Stimulated activated CD4-positive, alpha-beta T cell treated with anti-CD3 and anti-CD28 coated beads, Interleukin-1b, Interleukin-23, amount 100 ng/mL, for 24 hours (primary cell): ENCODE data around the gene CCDC85A.

Experiments used
- DNase-seq, 4 experiments: peaks; one replicate each; pipeline ENCODE4 v3.0.0-alpha.2; 2020; ENCODE audit warnings: low read depth in 4 of 4, low spot score in 1 of 4

CCDC85A gene

DNA sequence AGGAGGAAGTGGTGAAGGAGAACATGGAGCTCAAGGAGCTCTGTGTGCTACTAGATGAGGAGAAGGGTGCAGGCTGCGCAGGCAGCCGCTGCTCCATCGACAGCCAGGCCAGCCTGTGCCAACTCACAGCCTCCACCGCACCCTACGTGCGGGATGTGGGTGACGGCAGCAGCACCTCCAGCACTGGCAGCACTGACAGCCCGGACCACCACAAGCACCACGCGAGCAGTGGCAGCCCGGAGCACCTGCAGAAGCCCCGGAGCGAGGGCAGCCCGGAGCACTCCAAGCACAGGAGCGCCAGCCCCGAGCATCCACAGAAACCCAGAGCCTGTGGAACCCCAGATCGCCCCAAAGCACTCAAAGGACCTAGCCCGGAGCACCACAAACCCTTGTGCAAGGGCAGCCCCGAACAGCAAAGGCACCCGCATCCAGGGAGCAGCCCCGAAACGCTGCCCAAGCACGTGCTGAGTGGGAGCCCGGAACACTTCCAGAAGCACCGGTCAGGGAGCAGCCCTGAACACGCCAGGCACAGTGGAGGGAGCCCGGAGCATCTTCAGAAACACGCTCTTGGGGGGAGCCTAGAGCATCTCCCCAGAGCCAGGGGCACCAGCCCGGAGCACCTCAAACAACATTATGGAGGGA, 9.0 kb downstream of the CCDC85A start:
- DNase-seq = no peak

DNA sequence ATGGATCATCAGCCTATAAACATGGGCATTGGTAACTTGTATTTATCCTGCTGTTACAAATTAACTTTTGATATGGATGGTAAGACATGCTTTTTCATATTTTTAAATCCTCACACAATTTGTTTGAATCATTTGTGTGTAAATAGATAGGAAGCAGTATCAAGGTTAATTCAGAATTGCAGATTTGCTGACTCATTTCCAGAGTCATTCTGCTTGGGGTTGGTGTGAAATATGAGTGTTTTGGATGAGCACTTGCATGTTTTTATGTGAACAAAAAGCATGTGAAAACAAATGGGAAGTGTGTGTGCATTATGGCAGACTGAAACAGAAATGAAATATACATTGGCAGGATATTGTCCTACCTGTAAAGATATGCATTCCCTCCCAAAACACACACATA, 11.8 kb downstream of the CCDC85A start:
- no peak for DNase-seq

DNA sequence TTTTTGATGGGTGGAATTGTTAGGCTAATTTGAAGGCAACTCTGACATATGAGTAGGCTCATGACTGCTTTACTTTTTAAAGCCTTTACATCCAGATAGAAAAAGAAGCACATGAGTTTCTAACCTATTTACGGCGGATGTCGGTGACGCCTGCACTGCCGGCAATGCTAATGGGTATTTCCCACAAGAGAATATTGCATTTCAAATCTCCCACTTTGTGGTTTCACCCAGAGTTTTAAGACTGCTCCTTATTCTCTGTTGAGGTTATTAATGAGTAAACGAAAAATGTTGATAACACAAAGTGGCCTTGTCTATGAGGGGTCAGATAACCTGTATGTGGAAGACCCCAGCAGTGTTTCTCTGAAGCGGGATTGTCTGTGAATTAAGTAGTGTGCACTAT, 14.0 kb downstream of the CCDC85A start:
- no peak for DNase-seq

DNA sequence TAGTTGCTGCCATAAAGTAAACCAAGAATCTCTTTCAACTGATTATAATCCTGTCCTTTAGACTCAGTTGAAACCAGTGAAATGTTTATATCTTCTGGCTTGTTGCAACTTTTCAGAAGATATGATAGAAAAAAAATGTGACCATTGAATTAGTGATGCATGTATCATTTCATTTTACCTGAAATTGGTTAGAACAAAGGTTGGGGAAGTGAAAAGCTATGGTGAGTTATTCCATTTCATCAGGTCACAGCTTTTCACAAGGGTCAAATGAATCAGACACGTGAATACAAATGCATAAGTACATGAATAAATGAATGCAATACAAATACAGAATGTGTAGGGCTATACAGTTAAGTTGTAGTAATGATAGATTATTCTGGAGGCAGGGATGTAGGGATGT, 15.1 kb downstream of the CCDC85A start:
- DNase-seq = no peak

DNA sequence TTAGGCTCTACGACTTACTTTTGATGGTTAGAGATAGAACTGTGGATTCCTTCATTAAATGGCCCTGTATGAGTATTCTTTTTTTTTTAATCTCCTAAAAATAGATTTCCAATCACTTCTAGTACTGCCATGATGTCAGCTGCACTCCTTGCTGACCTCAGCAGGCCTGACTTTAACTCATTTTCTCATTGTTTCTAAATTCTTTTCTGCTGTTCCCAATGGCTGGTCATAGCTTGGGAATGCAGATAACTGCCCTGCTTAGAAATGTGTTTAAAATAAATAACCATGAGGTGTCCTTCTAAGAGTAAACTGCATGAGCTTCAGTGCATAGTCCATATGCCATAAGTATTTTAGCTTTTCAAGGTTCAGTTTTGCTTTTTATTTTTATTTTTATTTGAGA, 15.7 kb downstream of the CCDC85A start:
- DNase-seq = no peak

DNA sequence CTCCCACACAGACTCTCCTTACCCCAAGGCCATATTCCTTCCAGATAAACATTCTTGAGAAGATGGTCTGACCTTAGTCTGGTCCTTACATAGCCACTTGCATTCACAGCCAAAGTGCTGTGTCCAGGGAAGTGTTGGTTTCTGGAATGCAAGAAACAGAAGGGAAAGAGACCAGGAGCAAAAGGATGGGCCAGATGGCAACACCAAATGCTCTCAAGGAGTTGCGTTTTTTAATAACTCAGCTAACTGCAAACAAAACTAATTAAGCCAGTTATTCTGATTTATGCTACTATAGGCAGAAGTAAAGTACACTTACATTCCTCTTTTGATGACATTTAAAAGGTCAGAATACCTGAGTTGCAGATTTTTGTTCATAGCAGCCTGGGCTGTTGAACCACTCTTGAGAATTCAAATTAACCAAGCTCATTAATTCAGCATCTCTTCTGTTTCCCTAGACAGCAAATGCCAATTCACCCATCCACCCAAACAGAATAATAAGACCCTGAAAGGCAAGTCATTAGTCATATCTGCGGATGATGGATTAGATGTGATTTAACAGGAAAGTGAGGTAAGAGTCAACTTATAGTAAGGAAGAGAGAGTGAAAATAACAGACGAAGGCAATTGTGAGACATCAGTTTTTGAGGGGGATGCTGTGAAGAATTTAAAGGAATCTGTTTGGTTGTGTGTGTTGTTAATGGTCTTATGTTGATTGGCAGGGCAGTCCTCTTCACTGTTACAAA, 18.8 kb downstream of the CCDC85A start:
- no peak for DNase-seq

DNA sequence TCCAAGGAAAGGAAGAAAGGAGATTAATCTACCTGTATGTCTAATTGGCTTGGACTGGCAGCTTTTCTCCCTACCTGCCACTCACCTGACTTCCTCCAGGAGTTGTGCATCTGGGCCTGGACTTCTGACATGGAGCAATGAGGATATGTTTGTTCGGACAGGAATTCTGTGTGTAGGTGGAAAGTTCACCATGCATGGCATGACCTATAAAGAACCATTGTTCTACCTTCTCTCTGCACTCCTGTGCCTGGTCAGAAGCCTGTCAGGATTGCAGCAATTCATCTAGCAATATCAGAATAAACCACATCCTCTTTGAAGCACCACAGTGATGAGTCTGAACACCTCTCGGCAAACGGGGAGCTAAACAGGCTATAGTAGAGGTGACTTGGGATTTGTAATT, 20.8 kb downstream of the CCDC85A start:
- no peak for DNase-seq

DNA sequence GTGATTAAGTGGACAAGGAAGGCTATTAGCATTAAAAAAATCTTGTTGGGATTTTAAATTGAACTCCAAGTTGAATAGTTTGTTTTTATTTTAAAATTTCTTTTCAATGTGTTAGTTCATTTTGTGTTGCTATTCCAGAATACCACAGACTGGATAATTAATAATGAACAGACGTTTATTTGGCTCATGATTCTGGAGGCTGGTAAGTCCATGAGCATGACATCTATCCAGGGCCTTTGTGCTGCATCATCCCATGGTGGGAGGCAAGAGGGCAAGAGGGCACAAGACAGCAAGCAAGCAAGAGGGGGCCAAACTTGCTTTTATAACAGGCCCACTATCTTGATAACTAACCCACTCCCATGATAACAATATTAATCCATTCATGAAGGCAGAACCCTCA, 22.5 kb downstream of the CCDC85A start:
- no peak for DNase-seq

DNA sequence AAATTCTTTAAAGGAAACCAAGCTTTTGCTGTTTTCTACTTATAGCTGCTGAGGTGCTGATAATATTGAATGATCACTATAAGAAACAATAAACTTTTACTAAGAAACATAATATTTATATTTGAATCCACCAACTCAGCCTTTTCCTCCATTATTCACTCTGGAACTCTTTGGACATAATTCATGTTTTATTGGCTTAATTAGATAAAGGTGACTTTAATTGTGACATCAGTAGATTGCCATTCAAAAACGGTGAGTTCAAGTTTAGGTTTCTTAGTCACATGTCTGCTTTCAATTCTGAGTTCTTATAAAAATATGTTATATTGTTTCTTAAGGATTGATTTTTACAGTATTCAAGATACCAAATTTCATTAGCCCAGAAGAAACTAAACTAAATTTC, 24.0 kb downstream of the CCDC85A start:
- no peak for DNase-seq

DNA sequence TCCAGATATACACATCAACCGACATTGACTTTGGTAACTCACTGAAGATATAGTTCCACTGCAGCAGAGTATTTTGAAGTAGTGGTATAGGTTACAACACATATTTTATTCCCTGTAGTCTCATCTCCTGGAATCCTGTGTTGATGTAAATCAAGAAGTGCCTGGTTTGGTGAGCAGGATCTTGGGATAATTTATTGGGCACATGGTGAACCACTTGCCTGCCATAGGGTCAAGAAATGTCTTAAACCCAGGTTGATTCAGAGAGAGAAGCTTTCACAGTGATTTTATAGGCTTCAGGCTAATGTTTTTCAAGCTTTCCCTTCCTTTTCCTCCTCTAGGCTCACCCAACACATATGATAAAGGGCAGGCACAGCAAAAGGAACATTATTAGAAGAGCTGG, 24.6 kb downstream of the CCDC85A start:
- no peak for DNase-seq

DNA sequence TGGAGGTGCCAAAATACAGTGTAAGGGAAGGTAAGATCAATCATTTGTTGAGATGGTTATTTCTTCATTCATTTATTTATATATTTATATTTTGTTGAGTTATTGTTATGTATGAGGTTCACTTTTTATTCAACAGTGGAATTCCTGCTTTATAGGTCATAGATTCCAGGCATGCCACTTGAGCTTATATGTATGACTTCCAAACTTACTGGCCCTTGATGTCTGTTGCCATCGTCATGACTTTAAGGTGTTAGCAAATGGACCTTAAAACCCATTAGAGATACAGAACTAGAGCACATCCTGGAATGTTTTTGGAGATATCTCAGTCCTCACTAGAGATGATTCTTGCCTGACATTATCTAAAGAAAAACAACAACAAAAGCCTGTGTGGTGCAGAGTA, 25.9 kb downstream of the CCDC85A start:
- DNase-seq = no peak

DNA sequence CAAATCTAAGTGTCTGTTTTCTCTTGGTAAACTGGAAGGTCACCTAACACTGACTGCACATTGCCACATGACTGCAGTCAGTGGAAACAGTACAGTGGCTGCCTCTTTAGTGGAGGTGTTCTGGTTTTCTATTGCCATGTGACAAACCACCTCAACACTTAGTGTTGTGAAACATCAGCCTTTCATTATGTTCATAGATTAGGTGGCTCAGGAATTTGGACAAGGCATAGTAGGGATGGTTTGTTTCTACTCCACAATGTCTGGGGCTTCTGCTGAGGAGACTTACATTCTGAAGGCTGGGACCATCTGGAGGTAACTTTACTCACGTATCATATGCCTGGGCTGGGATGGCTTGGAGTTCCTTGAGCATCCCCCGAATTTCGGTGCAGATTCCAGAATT, 26.5 kb downstream of the CCDC85A start:
- no peak for DNase-seq

DNA sequence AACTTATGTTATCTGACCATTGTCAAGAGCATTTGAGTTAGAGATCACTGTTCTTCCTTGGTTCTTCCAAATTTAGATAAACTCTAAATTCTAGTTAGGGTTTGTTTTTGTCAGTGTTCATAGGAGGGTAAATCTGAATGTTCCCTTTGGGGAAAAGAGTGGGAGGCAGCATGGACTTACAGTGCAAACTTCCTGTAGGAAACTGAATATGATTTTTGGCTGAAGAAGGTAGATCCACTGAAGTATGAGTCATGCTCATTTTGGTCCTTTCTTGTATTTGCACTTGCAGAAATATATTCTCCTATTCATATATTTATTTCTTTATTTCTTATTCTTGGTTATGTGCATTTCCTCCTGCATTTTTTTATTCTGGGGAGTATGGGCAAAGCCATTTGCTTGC, 27.3 kb downstream of the CCDC85A start:
- no peak for DNase-seq

DNA sequence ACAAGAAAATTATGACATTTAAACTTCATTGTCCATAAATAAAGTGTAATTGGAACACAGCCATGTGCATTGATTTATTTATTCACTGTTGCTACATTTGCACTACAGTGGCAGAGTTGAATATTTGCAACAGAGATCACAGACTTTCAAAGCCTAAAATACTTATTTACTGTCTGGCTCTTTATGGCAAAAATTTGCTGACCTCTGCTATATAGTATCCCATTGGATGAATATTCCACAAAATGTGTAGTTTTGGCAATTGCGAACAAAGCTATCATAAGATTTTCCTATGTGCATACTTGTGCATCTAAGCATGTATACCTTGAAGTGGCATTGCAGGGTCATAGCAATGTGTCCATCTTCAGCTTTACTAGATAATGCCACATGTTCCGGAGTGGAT, 32.1 kb downstream of the CCDC85A start:
- no peak for DNase-seq

DNA sequence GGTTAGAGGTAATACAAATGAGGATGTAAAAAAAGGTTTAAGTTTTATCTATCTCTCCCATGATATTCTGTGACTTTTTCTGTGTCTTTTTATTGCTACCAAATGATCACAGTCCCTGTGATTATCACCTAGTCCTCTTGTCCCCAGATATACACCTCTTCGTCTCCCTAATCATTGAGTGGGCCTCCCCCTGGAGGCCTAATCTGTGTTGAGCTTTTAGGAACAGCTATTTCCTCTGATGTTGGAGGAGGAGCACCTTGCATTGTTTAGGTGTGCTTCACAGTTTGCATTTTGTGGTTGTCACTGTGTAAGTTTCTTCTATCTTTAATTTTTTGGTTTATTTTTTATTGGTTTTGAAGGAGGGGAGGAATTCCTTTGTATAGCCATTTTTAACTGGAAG, 33.3 kb downstream of the CCDC85A start:
- DNase-seq = no peak

DNA sequence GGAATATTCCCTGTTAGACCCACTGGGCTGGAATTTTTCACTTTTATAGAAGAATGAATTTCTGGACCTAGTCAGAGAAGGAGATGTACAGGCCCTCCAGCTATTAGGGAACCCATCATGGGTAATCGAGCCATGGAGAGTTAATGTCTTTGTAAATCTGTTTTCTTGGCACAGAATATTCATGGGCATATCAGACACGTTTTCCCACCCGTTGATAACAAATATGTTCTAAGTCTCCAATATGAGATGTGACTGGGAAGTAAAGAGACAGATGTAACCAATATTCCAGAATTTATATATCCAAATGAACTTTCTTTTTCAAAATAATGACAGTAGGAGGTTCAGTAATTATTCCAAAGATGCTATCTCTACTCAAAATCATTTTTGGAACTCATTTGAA, 38.7 kb downstream of the CCDC85A start:
- no peak for DNase-seq

DNA sequence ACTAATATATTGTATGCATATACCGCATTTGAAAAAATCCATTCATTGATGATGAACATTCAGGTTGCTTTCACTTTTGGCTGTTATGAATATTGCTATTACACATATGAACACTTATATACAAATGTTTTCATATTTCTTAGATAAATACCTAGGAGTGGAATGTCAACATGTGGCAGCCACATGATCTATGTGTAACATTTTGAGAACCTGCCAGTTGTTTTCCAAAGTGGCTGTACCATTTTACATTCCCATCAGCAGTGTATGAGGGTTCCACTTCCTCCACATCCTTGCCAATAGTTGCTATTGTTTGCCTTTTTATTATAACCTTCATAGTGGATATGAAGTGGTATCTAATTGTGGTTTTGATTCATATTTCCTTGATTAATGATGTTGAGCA, 40.5 kb downstream of the CCDC85A start:
- no peak for DNase-seq

DNA sequence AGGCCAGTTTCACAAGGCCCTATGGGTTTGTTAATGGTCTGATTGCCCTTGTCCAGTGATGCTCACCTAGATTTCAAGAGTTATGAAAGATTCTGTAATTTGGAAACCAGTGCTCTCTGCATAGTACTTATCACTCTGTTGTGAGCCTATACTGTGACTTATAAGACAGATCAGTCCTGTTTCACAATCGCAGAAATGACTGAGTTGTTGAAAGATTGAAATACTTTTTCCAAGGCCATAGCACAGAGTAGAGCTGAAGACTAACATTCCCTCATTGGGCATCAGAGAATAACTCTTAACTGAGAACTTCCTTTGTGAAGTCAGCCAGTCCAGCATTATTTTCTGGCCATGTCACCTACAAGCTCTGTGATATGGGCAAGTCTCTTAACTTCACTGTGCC, 44.0 kb downstream of the CCDC85A start:
- no peak for DNase-seq

DNA sequence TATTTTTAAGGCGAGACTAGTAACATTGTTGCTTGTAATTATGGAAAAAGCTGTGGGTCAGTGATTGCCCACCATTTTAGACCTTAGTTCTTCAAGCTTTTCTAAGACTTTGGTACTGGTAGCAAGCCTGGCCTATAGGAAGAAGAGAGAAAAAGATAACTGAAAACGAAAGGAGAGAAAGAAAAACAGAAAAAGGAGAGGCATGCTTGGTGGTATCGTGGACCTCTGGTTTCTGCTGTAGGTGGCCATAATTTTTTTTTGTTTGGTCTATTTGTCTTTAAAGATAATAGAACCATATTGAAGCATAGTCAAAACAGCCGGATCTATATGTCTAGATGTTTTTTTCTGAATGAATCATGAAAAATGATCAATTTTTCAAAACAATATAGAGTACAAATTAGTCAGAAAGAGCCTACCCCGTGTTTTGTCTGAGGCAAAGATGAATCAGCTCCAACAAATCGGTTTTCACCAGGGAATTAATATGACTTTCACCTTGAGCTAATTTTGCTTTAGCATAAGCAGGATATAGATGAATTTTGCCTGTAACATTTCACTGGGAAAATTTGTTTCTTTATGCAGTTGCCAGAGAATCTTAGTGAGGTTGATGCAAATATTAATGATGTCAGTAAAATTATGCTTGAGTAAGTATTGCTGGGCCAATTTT, 45.7 kb downstream of the CCDC85A start:
- DNase-seq = no peak

DNA sequence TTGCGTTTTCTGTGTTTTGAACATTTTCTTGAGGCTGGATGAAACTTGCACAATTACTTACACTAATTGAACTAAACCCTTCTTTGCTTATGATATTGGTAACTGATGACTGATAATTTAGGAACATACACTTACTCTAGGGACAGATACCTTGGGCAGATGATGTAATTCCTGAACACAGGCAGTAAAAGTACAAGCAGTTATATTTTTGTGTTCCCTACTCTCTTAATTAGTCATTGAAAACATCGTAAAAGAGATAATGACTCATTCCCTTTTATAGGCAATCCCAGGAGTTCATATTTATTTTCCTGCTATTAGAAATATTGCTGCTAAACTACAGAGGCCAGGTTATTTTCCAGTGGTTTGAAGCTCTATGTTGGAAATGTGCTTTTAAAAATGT, 46.4 kb downstream of the CCDC85A start:
- no peak for DNase-seq

DNA sequence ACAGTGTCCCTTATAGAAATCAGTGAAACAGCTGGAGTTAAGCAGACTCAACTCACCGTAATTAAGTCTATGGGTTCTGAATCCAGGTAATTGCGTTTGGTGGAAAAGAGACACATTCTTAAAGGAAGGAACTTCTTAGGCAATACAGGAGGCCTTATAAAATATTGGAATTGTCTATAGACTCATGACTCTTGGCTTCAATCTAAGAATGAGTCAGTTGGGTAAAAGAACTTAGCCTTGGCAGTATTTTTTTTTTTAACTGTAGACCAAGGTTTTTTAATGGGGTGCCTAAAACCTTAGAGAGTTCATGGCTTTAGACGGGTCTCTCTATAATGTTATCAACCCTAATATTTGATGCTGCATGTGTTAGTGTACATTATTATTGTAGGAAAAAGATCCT, 47.6 kb downstream of the CCDC85A start:
- DNase-seq = no peak

DNA sequence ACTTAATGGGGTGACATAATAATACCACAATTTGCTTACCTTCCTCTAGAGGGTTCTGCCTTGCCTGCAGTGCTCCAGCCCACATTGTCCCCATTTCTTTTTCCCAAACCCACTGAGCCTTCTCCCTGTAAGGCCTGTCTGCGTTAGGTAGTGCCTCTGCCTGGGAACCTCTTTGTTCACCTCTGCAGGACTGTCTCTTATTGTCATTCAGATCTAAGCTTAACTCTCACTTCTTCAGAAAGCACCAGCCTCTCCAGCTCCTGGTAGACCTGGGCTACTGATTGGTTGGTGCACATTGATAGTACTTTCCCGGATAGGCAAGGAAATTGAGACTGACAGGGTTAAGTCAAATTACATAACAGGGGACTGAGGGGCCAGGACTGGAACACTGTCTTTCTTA, 49.1 kb downstream of the CCDC85A start:
- DNase-seq = no peak

DNA sequence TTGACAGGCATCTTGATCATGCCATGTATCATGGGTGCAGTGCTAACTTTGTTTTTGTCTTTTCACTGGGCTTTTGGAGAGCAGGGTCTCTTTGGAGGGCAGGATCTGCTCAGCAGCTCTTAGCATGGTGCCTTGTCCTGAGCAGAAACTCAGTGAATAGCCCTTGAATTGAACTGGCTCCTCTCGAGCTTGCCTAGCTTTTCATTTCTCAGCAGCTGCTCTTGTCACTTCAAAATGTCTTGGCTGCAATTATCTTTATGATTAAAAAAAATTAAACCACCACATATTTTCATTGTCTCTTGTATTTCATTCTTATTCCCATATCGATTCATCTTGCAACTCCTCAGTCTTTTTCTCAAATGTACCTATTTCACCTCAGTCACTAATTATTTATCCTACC, 50.5 kb downstream of the CCDC85A start:
- DNase-seq = no peak
